Measurements from ENCODE around the gene GAS6.

GAS6 gene

DNA sequence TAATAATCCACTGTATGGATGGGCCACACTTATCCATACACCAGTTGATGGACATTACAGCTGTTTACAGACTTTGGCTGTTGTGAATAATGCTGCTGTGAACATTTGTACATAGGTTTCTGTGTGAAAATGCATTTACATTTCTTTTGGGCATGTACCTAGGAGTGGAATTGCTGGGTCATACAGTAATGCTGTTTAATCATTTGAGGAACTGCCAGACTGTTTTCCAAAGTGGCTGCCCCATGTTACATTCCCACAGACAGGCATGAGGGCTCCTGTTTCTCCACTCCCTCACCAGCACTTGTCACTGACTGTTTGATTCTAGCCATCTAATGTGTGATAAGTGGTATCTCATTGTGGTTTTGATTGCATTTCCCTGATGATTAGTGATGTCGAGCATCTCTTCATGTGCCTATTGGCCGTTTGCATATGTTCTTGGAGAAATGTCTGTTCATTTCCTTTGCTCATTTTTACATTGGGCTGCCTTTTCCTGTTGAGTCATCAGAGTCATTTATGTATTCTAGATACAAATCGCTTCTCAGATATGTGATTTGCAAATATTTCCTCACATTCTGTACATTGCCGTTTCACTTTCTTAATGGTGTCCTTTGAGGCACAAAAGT lies 92.1 kb downstream of the GAS6 start:
- no peak for TF ChIP-seq CTCF (IDR thresholded peaks at IDR 0.05; ENCODE audit: low read depth, low read length)
- H3K4me3 ChIP-seq (ENCODE audit: low read depth, low read length) = no peak overlapping the region

DNA sequence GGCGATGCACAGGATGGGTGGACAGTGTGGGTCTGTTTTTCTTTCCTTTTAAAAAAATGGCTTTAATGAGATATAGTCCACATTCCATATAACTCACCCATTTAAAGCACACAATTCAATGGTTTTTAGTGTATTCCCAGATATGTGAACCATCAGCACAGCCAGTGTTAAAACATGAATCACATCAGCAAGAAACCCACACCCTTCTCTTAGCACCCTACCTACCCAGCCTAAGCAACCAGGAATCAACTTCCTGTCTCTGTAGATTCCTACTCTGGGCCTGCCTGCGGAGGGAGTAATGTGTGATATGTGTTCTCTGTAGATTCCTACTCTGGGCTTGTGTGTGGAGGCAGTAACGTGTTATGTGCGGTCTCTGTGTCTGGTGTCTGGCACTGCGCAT lies 92.9 kb downstream of the GAS6 start:
- H3K4me3 ChIP-seq (ENCODE audit: low read depth, low read length) = no peak overlapping the region
- no peak for TF ChIP-seq CTCF (IDR thresholded peaks at IDR 0.05; ENCODE audit: low read depth, low read length)
